Measurements from ENCODE around the gene LMO7.

LMO7 gene

DNA sequence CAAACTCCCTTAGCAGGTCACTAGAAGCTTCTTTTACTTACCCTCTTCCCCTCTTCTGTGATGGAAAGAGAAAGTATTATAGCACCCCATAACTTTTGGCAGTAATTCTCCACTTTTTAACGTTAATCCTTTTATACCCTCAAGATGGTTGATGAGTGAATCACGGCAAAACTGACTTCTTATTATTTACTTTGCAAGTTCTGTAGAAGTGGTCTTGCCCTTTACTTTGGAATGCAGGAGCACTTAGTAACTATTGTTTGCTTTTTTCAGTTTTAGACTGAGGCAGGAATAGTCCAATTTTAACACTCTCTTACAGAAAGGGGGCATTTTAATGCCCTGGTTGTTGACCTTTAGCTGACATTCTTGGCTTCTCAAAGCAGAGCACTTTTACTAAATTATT is 260.1 kb downstream of the LMO7 start:
- DNase-seq (ENCODE audit: low read depth, low spot score), result no peak
- no peak overlapping the region for H3K4me3 ChIP-seq (ENCODE audit: insufficient read length, low read depth)
- H3K9me3 ChIP-seq (ENCODE audit: insufficient read depth, low read length), result peaks cover 12% of the 10 kb centered on the region
- H3K27me3 ChIP-seq (ENCODE audit: insufficient read depth, insufficient read length), result no peaks in the 10 kb centered on the region
- H3K36me3 ChIP-seq (ENCODE audit: insufficient read depth, insufficient read length, low read length), result no peaks in the 10 kb centered on the region
- no peaks in the 10 kb centered on the region for H3K4me1 ChIP-seq (ENCODE audit: insufficient read depth, insufficient read length)
- no peak overlapping the region for H3K9ac ChIP-seq (ENCODE audit: insufficient read length, low read depth)
- no peak for TF ChIP-seq ZNF274 (IDR thresholded peaks at IDR 0.05; ENCODE audit: low read depth, low read length)

DNA sequence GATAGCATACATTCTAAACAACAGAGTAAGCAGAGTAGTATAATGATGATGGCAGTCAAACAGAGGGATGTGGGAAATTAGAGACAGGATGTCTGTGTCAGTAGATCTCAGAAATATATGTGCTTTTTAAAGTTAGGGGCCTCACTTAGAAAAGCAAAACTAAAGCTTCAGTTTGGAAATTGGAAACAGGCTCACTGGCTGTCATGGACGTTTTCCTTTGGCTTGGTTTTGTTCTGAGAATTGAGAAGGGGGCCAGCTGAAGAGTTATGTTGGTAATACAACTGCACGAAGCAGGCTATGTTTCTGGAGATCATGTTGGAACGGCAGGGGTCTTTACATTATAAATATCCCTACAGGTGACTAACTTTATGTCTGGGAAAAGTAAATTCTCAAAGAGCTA is 261.3 kb downstream of the LMO7 start:
- no peak for TF ChIP-seq YY1 (IDR thresholded peaks at IDR 0.05; ENCODE audit: insufficient read depth, insufficient read length)
- TF ChIP-seq ZNF274 (IDR thresholded peaks at IDR 0.05; ENCODE audit: low read depth, low read length), result no peak
- no peak for TF ChIP-seq SUZ12 (IDR thresholded peaks at IDR 0.05; ENCODE audit: extremely low read depth, insufficient read depth, insufficient read length)
- Histone ChIP-seq H3K9me3 (ENCODE audit: insufficient read depth, low read length) (peaks cover 12% of the 10 kb centered on the region; the same call in 1 of the 2 replicates), H3K27me3 (ENCODE audit: insufficient read depth, insufficient read length) (no peaks in the 10 kb centered on the region), H3K36me3 (ENCODE audit: insufficient read depth, insufficient read length, low read length) (no peaks in the 10 kb centered on the region), H3K4me1 (ENCODE audit: insufficient read depth, insufficient read length) (no peaks in the 10 kb centered on the region), H3K9ac (ENCODE audit: insufficient read length, low read depth) (no peak overlapping the region), H3K4me3 (ENCODE audit: insufficient read length, low read depth) (no peak overlapping the region)
- no peak for DNase-seq (ENCODE audit: low read depth, low spot score)

DNA sequence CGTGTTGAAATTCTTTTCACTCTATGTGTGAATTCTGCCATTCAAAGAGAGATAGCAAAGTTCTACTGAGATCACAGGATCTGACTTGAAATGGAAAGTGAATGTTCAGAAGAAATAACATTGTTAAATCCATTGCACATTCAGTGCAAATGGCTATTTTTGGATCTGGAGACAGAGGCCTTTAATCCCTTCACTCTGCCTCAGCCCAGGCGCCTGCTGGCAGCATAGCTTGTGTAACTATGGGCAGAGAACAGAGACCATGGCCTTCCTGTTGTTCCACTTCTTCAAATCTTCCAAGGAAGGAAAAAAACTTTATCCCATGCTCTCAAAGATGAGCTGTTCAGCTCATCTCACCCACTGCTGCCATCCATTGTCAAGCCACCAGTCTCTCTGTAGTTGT is 265.4 kb downstream of the LMO7 start:
- no peak for DNase-seq (ENCODE audit: low read depth, low spot score)
- peaks cover 12% of the 10 kb centered on the region; the same call in 1 of the 2 replicates for H3K9me3 ChIP-seq (ENCODE audit: insufficient read depth, low read length)
- no peaks in the 10 kb centered on the region for H3K4me1 ChIP-seq (ENCODE audit: insufficient read depth, insufficient read length)
- no peaks in the 10 kb centered on the region for H3K36me3 ChIP-seq (ENCODE audit: insufficient read depth, insufficient read length, low read length)
- H3K4me3 ChIP-seq (ENCODE audit: insufficient read length, low read depth), result no peak overlapping the region
- H3K9ac ChIP-seq (ENCODE audit: insufficient read length, low read depth), result no peak overlapping the region
- H3K27me3 ChIP-seq (ENCODE audit: insufficient read depth, insufficient read length), result no peaks in the 10 kb centered on the region
- TF ChIP-seq SUZ12 (IDR thresholded peaks at IDR 0.05; ENCODE audit: extremely low read depth, insufficient read depth, insufficient read length) (no peak), YY1 (IDR thresholded peaks at IDR 0.05; ENCODE audit: insufficient read depth, insufficient read length) (no peak), ZNF274 (IDR thresholded peaks at IDR 0.05; ENCODE audit: low read depth, low read length) (no peak)

DNA sequence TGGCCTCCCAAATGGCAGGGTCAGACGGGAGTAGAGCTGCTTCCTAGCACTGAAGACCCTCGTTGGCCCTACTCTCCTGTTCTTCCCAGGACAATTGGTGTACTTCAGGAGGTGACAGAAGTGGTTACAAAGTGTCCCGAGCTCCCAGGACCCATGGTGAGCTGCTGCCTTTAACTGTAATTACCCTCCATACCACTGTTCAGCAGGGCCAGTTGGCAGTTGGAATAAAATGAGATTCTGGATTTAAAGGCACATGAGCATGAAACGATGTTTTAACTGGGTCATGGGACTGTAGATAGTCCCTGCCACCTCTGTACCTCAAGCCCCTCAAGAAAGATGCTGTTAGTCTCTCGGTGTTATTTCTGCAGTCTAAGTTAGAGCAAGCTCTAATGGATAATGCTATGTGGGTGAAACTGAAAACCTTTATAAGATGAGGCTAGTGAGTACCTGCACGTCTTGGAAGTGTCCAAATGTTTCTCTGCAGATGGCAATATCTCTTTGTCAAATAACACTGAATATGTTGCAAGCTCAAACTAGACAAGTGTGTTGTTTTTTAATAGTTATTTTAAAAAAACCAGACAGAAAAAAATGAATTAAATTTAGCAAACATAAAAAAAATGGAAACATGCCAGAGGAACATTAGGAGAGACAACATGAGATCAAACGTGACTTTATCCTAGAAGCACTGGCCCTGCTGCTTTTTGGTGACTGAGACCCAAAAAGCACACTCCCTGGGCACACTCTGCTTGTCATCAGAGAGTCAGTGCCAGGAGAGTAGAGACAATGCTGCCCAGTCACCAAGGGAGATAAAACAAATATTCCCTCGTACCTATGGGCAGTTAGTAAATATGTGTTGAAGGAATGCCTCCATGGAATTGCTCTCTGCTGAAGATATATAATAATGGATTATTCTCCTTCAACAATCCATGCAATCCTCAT is 266.3 kb downstream of the LMO7 start:
- no peaks in the 10 kb centered on the region for H3K36me3 ChIP-seq (ENCODE audit: insufficient read depth, insufficient read length, low read length)
- no peak overlapping the region for H3K9ac ChIP-seq (ENCODE audit: insufficient read length, low read depth)
- H3K27me3 ChIP-seq (ENCODE audit: insufficient read depth, insufficient read length), result no peaks in the 10 kb centered on the region
- peaks cover 12% of the 10 kb centered on the region; the same call in 1 of the 2 replicates for H3K9me3 ChIP-seq (ENCODE audit: insufficient read depth, low read length)
- no peak for DNase-seq (ENCODE audit: low read depth, low spot score)
- TF ChIP-seq SUZ12 (IDR thresholded peaks at IDR 0.05; ENCODE audit: extremely low read depth, insufficient read depth, insufficient read length) (no peak), ZNF274 (IDR thresholded peaks at IDR 0.05; ENCODE audit: low read depth, low read length) (no peak), YY1 (IDR thresholded peaks at IDR 0.05; ENCODE audit: insufficient read depth, insufficient read length) (no peak)
- H3K4me3 ChIP-seq (ENCODE audit: insufficient read length, low read depth), result no peak overlapping the region
- H3K4me1 ChIP-seq (ENCODE audit: insufficient read depth, insufficient read length), result no peaks in the 10 kb centered on the region

DNA sequence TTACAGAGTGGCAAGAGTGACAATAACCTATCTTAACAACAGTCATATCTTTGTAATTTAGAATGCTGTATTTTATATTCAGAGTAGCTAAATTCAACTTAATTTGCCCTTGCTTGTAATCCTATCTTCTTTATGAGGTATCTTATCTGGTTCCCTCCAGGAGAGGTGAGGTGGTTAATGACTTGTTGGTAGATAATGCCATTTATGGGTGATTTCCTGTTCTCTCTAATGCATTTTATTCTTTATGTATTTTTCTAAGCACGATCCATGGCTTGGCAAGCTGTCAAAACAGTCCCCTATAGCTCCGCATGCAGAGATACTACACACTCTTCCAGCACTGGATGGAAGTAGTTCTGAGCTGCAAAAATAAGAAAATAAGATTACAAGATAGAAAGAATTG is 267.9 kb downstream of the LMO7 start:
- Histone ChIP-seq H3K36me3 (ENCODE audit: insufficient read depth, insufficient read length, low read length) (no peaks in the 10 kb centered on the region), H3K4me1 (ENCODE audit: insufficient read depth, insufficient read length) (no peaks in the 10 kb centered on the region), H3K9me3 (ENCODE audit: insufficient read depth, low read length) (peaks cover 12% of the 10 kb centered on the region; the same call in 1 of the 2 replicates), H3K9ac (ENCODE audit: insufficient read length, low read depth) (no peak overlapping the region), H3K4me3 (ENCODE audit: insufficient read length, low read depth) (no peak overlapping the region), H3K27me3 (ENCODE audit: insufficient read depth, insufficient read length) (no peaks in the 10 kb centered on the region)
- no peak for DNase-seq (ENCODE audit: low read depth, low spot score)
- no peak for TF ChIP-seq YY1 (IDR thresholded peaks at IDR 0.05; ENCODE audit: insufficient read depth, insufficient read length)
- no peak for TF ChIP-seq ZNF274 (IDR thresholded peaks at IDR 0.05; ENCODE audit: low read depth, low read length)
- TF ChIP-seq SUZ12 (IDR thresholded peaks at IDR 0.05; ENCODE audit: extremely low read depth, insufficient read depth, insufficient read length), result no peak

DNA sequence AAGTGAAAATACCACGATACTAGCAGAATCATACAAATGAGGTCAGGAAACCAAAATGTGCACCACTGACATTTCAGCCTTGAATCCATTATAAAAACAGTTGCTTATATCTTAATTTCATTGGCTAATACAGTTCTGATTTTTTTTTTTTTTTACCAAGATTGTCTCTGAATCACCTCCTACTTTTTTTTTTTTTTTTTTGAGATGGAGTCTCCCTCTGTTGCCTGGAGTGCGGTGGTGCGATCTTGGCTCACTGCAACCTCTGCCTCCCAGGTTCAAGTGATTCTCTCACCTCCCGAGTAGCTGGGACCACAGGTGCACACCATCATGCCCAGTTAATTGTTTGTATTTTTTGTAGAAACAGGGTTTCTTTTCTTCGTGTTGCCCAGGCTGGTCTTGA is 270.2 kb downstream of the LMO7 start:
- H3K36me3 ChIP-seq (ENCODE audit: insufficient read depth, insufficient read length, low read length), result no peaks in the 10 kb centered on the region
- H3K9me3 ChIP-seq (ENCODE audit: insufficient read depth, low read length), result no peaks in the 10 kb centered on the region
- no peaks in the 10 kb centered on the region for H3K4me1 ChIP-seq (ENCODE audit: insufficient read depth, insufficient read length)
- H3K27me3 ChIP-seq (ENCODE audit: insufficient read depth, insufficient read length), result no peaks in the 10 kb centered on the region
- no peak overlapping the region for H3K9ac ChIP-seq (ENCODE audit: insufficient read length, low read depth)
- no peak for TF ChIP-seq SUZ12 (IDR thresholded peaks at IDR 0.05; ENCODE audit: extremely low read depth, insufficient read depth, insufficient read length)
- no peak for TF ChIP-seq ZNF274 (IDR thresholded peaks at IDR 0.05; ENCODE audit: low read depth, low read length)
- TF ChIP-seq YY1 (IDR thresholded peaks at IDR 0.05; ENCODE audit: insufficient read depth, insufficient read length), result no peak
- no peak for DNase-seq (ENCODE audit: low read depth, low spot score)
- H3K4me3 ChIP-seq (ENCODE audit: insufficient read length, low read depth), result no peak overlapping the region

DNA sequence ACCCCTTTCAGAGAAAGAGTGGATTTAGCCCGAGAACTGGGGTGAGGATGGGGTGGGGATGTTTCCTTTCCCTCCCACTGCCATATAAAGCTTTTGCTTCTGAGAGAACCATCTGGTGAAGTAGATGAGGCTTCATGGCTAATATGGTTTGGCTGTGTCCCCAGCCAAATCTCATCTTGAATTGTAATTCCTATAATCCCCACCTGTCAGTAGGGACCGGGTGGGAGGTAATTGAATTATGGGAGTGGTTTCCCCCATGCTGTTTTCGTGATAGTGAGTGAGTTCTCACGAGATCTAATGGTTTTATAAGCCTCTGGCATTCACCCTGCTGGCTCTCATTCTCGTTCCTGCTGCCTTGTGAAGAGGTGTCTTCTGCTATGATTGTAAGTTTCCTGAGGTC is 270.9 kb downstream of the LMO7 start:
- DNase-seq (ENCODE audit: low read depth, low spot score), result no peak
- H3K36me3 ChIP-seq (ENCODE audit: insufficient read depth, insufficient read length, low read length), result no peaks in the 10 kb centered on the region

More for the DNA sequence above, 270.9 kb downstream of the LMO7 start:
- Histone ChIP-seq H3K4me1 (ENCODE audit: insufficient read depth, insufficient read length) (no peaks in the 10 kb centered on the region), H3K9me3 (ENCODE audit: insufficient read depth, low read length) (no peaks in the 10 kb centered on the region), H3K9ac (ENCODE audit: insufficient read length, low read depth) (no peak overlapping the region), H3K27me3 (ENCODE audit: insufficient read depth, insufficient read length) (no peaks in the 10 kb centered on the region), H3K4me3 (ENCODE audit: insufficient read length, low read depth) (no peak overlapping the region)
- TF ChIP-seq ZNF274 (IDR thresholded peaks at IDR 0.05; ENCODE audit: low read depth, low read length) (no peak), YY1 (IDR thresholded peaks at IDR 0.05; ENCODE audit: insufficient read depth, insufficient read length) (no peak), SUZ12 (IDR thresholded peaks at IDR 0.05; ENCODE audit: extremely low read depth, insufficient read depth, insufficient read length) (no peak)

Data from NT2/D1 (cell line).